Muscle of leg (tissue), 11 donors: ENCODE data around the gene ARHGAP26. TPM values are rescaled to one million over a fixed set of nuclear protein-coding genes. Genes with fewer than 3 reads are reported as not detected.

ENCODE experiments used
- DNase-seq: peaks from one replicate; pipeline ENCODE4 v3.0.0; 2013
- H3K27ac ChIP-seq: one replicate; pipeline ENCODE4 v1.5.1; 2013; ENCODE audit warnings: mild to moderate bottlenecking, low read length, control low read depth
- H3K27me3 ChIP-seq: one replicate; pipeline ENCODE4 v1.6.1; 2013; ENCODE audit warnings: low read length; ENCODE audit not compliant: control insufficient read depth, insufficient read depth
- H3K36me3 ChIP-seq: one replicate; pipeline ENCODE4 v1.6.1; 2013; ENCODE audit warnings: low read length; ENCODE audit not compliant: control insufficient read depth, insufficient read depth
- H3K4me1 ChIP-seq: one replicate; pipeline ENCODE4 v1.6.1; 2013; ENCODE audit warnings: low read length; ENCODE audit not compliant: control insufficient read depth, insufficient read depth
- H3K4me3 ChIP-seq: one replicate; pipeline ENCODE4 v1.5.1; 2013; ENCODE audit warnings: low read length, control low read depth
- H3K9me3 ChIP-seq: replicated peaks from 2 replicates; pipeline ENCODE4 v1.6.1; 2013; ENCODE audit warnings: low read depth, low read length; ENCODE audit not compliant: control insufficient read depth
- WGBS: methylation state at CpG from one replicate; pipeline ENCODE4 v1.1.5; 2013; ENCODE audit warnings: missing lambda C conversion rate; ENCODE audit not compliant: insufficient coverage; 5-methylcytosine and 5-hydroxymethylcytosine counted together
- polyA plus RNA-seq, 8 donors: library from polyadenylated mRNA; unstranded; fragments of 120-200 nt; gene quantifications; one replicate each; pipeline versions ENCODE4 v1.2.1 to v1.2.3, GENCODE V29; 2013; ENCODE audit warnings: inconsistent platforms in 1 of 8, low replicate concordance in 1 of 8; ENCODE audit not compliant: insufficient read length in 8 of 8, insufficient read depth in 1 of 8
- total RNA-seq: library from RNA; stranded (reverse); fragments of 120-200 nt; gene quantifications from one replicate; pipeline ENCODE4 v1.2.4, GENCODE V29; 2013

Gene ARHGAP26
- total and polyA plus RNA-seq, 9 donors = 10.4 to 17.1 (median 13.2) TPM

DNA sequence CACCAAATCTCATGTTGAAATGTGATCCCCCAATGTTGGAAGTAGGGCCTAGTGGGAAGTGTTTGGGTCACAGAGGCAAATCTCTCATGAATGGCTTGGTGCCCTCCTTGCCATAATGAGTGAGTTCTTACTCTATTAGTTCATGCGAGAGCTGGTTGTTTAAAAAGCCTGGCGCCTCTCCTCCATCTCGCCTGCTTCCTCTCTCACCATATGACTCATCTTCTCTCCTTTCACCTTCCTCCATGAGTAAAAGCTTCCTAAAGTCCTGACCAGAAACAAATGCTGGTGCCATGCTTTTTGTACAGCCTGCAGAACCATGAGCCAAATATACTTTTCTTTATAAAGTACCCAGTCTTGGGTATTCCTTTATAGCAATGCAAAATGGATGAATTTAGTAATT, 20.9 kb upstream of the ARHGAP26 start:
- no peaks in the 10 kb centered on the region for H3K27me3 ChIP-seq
- WGBS = 80% methylated on average over 1 of the region's 3 CpGs
- H3K9me3 ChIP-seq = no peaks in the 10 kb centered on the region
- H3K4me3 ChIP-seq = no peak overlapping the region
- no peaks in the 10 kb centered on the region for H3K36me3 ChIP-seq
- H3K27ac ChIP-seq = no peak overlapping the region
- no peak for DNase-seq
- peaks cover 7% of the 10 kb centered on the region for H3K4me1 ChIP-seq

DNA sequence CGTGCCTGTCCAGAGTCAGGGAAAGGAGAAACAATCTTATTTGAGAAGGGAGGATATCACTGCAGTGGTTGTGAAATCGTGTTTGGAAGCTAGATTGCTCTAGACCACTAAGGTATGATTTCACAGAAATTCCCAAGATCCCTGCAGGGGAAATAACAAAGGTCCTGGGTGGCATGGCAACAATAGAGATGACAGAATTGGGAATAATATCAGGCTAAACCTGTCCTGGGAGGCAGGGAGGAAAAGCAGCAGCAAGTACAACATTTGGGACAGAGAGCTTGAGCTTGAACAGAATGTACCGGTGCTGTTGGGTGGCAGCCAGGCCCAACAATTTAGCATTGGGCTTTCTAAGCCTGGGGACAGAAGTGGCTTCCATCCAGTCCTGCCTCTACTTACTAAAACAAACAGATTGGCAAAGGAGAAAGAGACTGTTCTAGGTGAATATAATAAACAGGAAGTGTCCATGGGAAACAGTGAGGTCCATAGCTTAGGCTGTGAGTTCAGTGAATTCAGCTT, 17.0 kb upstream of the ARHGAP26 start:
- 40% methylated on average over 1 of the region's 3 CpGs for WGBS
- Histone ChIP-seq H3K36me3 (no peaks in the 10 kb centered on the region), H3K4me1 (peaks cover 4% of the 10 kb centered on the region), H3K27ac (no peak overlapping the region), H3K4me3 (no peak overlapping the region), H3K27me3 (no peaks in the 10 kb centered on the region), H3K9me3 (no peaks in the 10 kb centered on the region)
- DNase-seq = peak; percentile 30

DNA sequence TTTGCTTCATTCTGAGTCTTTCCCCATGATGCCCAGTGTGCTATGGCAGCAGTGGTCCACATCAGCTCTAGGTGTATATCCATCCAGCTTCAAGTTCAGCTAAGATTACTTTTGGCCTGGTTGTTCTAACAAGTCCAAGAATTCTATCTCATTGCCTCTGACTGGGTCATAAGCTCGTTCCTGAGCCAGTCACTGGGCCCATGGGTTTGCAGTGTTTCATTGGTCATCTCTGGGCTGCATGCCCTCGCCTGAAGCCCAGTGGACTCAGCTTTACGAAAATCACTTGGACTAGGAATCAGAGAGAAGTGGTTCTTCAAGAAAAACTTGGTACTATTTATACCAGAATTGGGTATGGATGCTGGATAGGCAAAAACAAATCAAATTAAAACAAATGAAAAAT, 16.1 kb upstream of the ARHGAP26 start:
- no peak overlapping the region for H3K27ac ChIP-seq
- WGBS = 71% methylated on average over 1 of the region's 3 CpGs

DNA sequence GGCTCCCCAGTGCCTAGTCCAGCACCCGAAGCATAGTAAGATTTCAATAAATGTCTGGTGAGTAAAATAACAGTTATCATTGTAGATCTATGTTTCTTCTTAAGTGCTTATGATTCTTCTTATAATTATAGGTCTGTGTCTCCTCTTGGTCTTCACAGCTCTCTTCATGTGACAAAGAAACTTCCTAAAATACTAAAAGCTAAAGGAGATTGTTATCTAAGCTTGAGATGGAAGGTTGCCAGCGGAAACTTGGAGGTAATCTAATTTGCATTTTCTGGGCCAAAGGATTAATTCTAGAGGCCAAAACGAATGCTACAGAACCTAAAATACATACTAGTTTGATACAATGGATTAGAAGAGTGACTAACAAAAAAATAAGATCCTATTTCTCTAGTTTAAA, 13.6 kb upstream of the ARHGAP26 start:
- WGBS = no CpG with 5 or more reads among the region's 3 CpGs
- H3K27ac ChIP-seq = no peak overlapping the region
- H3K4me1 ChIP-seq = peaks cover 4% of the 10 kb centered on the region
- H3K36me3 ChIP-seq = no peaks in the 10 kb centered on the region
- no peaks in the 10 kb centered on the region for H3K27me3 ChIP-seq
- DNase-seq = no peak
- H3K9me3 ChIP-seq = no peaks in the 10 kb centered on the region
- H3K4me3 ChIP-seq = no peak overlapping the region

More for the DNA sequence above, 16.1 kb upstream of the ARHGAP26 start:
- Histone ChIP-seq H3K36me3 (no peaks in the 10 kb centered on the region), H3K9me3 (no peaks in the 10 kb centered on the region), H3K27me3 (no peaks in the 10 kb centered on the region), H3K4me3 (no peak overlapping the region), H3K4me1 (peaks cover 4% of the 10 kb centered on the region)
- no peak for DNase-seq

DNA sequence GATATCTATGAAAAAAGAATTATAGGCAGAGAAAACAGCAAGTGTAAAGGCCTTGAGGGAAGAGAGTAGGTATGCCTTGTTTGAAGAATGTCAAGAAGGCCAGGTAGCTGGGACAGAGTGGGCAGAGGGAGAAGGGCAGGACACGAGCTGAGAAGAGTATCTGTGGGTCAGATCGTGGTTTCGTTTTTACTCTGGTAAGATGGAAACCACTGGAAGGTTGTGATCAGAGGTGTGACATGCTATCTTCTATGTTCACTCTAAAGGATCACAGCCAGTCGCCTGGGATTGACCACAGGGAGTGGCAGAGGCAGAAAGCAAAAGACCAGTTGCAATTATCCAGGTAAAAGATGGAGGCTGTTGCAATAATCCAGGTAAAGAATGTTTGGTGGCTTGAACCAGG, 12.6 kb upstream of the ARHGAP26 start:
- no peak overlapping the region for H3K27ac ChIP-seq
- WGBS = 91% methylated on average over 4 of the region's 4 CpGs
- no peaks in the 10 kb centered on the region for H3K36me3 ChIP-seq
- H3K27me3 ChIP-seq = no peaks in the 10 kb centered on the region
- DNase-seq = no peak
- peaks cover 4% of the 10 kb centered on the region for H3K4me1 ChIP-seq
- H3K9me3 ChIP-seq = no peaks in the 10 kb centered on the region
- no peak overlapping the region for H3K4me3 ChIP-seq

DNA sequence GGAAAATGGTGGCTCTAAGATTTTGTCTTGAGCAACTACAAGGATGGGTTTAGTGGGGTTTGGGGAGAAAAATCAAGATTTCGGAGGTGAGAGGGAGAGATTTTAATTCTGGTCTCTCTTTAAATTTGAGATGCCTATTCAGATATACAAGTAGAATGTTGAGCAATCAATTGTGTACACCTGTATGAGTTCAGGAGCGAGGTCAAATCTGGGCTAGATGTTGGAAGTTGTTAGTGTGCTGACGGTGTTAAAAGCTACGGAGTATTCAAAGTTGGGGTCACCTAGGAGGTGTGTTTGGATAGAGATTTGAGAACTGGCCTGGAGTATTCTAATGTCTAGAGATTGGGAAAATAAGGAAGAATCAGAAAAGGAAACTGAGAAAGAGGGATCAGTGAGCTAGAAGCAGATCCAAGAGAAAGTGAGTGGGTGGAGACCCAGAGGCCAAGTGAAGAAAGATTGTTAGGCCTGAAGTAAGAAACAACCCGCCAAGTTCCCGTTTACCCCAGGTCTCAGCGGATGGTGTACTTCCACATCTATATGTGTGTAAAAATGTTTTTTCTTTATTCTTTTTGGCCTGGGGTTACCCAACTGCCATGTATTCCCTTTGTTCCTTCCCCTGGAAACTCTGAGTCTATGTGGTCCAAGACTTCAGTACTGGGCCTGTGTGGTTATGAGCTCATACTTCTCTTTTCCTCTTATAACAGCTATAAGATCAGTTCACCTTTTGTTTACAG, 11.9 kb upstream of the ARHGAP26 start:
- Histone ChIP-seq H3K36me3 (no peaks in the 10 kb centered on the region), H3K9me3 (no peaks in the 10 kb centered on the region), H3K27ac (no peak overlapping the region), H3K4me3 (no peak overlapping the region), H3K4me1 (peaks cover 2% of the 10 kb centered on the region), H3K27me3 (no peaks in the 10 kb centered on the region)
- peak; percentile 64 for DNase-seq
- WGBS = 94% methylated on average over 4 of the region's 7 CpGs

DNA sequence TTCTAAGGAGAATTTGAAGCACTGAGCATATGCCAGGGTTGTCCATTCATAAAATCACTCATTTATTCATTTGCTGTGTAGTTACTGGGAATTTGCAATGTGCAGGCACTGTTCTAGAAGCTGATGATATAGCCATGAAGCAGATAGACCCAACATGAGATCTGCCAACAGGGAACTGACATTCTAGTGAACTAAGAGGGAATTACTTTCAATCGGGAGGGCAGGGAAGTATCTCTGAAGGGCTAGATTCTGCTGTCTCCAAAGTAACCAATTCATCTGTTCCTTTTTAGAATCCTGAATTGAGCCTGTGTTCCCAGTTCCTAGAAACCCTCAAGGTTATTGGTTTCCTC, 11.4 kb upstream of the ARHGAP26 start:
- no peaks in the 10 kb centered on the region for H3K4me1 ChIP-seq
- no peak overlapping the region for H3K4me3 ChIP-seq
- WGBS = no CpG with 5 or more reads among the region's 1 CpG
- H3K36me3 ChIP-seq = no peaks in the 10 kb centered on the region
- no peaks in the 10 kb centered on the region for H3K9me3 ChIP-seq
- H3K27ac ChIP-seq = no peak overlapping the region
- DNase-seq = no peak
- peaks cover 2% of the 10 kb centered on the region for H3K27me3 ChIP-seq

DNA sequence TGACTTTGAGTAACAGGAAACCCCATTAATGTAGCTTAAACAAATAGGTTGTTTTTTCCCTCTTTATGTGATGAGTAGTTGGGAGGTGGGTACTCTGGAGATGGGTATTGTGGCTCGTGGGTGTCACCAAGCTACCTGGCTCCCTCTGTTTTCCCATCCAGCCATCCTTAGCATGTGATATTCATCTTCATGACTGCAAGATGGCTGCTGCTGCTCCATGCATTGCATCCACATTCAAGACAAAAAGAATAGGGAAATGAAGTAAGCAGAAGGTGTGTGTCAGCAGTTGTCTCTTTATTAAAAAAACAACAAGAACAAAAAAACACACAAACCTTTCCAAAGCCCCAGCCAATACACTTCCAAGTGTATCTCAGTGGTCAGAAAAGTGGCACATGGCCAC, 6.5 kb upstream of the ARHGAP26 start:
- whole genome bisulfite sequencing = no CpG with 5 or more reads among the region's 1 CpG
- H3K27ac ChIP-seq = no peak overlapping the region
- H3K27me3 ChIP-seq = peaks cover 2% of the 10 kb centered on the region
- no peaks in the 10 kb centered on the region for H3K4me1 ChIP-seq
- DNase-seq = no peak
- no peaks in the 10 kb centered on the region for H3K9me3 ChIP-seq
- H3K4me3 ChIP-seq = no peak overlapping the region
- no peaks in the 10 kb centered on the region for H3K36me3 ChIP-seq

DNA sequence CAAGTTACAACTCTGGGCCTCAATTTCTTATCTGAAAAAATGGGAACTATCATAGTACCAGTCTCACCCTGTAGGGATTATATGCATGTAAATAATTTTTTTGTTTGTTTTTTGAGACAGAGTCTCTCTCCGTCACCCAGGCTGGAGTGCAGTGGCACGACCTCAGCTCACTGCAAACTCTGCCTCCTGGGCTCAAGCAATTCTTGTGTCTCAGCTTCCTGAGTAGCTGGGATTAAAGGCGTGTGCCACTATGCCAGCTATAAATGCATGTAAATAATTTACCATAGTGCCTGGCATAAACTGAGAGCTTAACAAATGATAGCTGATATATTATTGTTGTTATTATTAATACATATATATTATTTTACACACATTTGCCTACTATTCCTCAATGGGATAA, 3.0 kb upstream of the ARHGAP26 start:
- no peak for DNase-seq
- no peak overlapping the region for H3K4me3 ChIP-seq
- no peaks in the 10 kb centered on the region for H3K36me3 ChIP-seq
- peaks cover 2% of the 10 kb centered on the region for H3K27me3 ChIP-seq
- 76% methylated on average over 2 of the region's 3 CpGs for WGBS
- H3K4me1 ChIP-seq = peaks cover 12% of the 10 kb centered on the region
- no peak overlapping the region for H3K27ac ChIP-seq
- no peaks in the 10 kb centered on the region for H3K9me3 ChIP-seq

DNA sequence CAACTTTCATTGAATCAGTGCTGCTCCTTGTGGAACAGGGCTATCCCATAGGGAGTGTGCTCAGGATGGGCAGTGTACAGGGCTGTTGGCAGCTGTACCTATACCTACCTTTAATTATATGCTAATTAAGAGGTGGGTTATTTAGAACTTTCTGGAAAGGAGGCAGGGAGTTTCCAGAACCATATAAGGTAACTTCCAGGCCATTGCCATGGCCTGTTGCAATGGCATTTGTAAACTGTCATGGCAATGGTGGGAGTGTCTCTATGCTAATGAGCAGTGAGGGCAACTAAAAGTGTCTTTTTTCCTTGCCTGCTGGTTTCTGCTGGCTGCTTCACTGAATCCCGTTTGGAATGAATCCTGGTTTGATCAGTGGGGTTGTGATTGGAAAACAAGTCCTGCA, 2.3 kb upstream of the ARHGAP26 start:
- WGBS = no CpG with 5 or more reads among the region's 1 CpG
- Histone ChIP-seq H3K9me3 (no peaks in the 10 kb centered on the region), H3K27ac (no peak overlapping the region)

More for the DNA sequence above, 2.3 kb upstream of the ARHGAP26 start:
- Histone ChIP-seq H3K36me3 (no peaks in the 10 kb centered on the region), H3K27me3 (peaks cover 4% of the 10 kb centered on the region), H3K4me3 (no peak overlapping the region), H3K4me1 (peaks cover 13% of the 10 kb centered on the region)
- no peak for DNase-seq
